BLaER1 treated with 17β-estradiol and CSF1 and Interleukin-3, amounts not matched to agents 10 nM and 100 nM (cell line): Measurements from ENCODE around the gene MAN1B1.

ENCODE experiments used
- H3K27ac ChIP-seq, 11 experiments: shearing (Covaris generic); formaldehyde crosslinking; 2 replicates each; pipeline ENCODE4 v1.8.1; 2022
- H3K27me3 ChIP-seq, 11 experiments: shearing (Covaris generic); formaldehyde crosslinking; 2 replicates each; pipeline ENCODE4 v1.8.1; 2022
- H3K36me3 ChIP-seq, 11 experiments: shearing (Covaris generic); formaldehyde crosslinking; 2 replicates each; pipeline ENCODE4 v1.8.1; 2022
- H3K4me1 ChIP-seq, 10 experiments: shearing (Covaris generic); formaldehyde crosslinking; 2 replicates each; pipeline ENCODE4 v1.8.1; 2022
- H3K4me2 ChIP-seq, 11 experiments: shearing (Covaris generic); formaldehyde crosslinking; 2 replicates each; pipeline ENCODE4 v1.8.1; 2022
- H3K4me3 ChIP-seq, 10 experiments: shearing (Covaris generic); formaldehyde crosslinking; 2 replicates each; pipeline ENCODE4 v1.8.1; 2022
- H3K9ac ChIP-seq, 11 experiments: shearing (Covaris generic); formaldehyde crosslinking; 2 replicates each; pipeline ENCODE4 v1.8.1; 2022
- H3K9me3 ChIP-seq, 11 experiments: shearing (Covaris generic); formaldehyde crosslinking; replicated peaks in 1 of 11; 2 replicates each; pipeline ENCODE4 v1.8.1; 2022
- H4K20me1 ChIP-seq, 11 experiments: shearing (Covaris generic); formaldehyde crosslinking; 2 replicates each; pipeline ENCODE4 v1.8.1; 2022
- Cebpa-rat ChIP-seq, 11 experiments: shearing (Covaris generic); IDR thresholded peaks; 2 replicates each; pipeline ENCODE4 v1.8.1; 2022

Gene MAN1B1

DNA sequence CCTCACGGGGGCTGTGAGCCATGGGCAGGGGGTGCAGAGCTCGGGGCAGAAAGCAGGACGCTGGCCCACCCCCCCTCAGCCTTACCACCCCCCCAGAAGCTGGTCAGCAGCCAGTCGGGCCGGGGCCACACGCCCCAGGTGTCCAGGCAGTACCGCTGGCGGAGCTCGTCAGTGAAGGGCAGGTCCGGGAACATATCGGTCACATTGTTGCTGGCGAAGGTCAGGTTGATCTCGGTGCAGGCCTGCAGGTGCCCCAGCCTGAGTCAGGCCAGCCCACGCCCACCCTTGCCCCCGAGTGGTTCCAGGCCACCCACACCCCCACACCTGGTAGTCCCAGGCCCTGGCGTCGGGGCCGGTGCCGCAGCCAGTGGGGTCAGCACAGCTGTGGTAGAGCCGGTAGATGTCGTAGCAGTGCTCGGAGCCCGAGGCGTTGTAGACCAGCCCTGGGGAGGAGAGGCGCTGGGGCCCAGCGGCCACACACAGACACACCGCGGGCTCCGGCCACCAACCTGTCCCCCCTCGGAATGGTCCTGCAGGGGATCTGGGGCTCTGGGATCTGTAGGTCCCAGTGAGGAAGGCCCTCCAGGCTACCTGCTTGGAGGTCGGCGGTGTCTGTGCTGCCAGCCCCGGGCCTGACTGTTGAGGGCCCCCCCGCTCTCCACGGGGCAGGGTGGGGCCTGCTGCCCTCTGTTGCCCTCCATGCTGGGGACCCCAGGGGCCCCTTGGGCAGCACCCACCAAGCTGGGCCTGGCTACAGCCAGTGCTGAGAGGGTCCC, 25.2 kb downstream of the MAN1B1 start:
- H3K4me3 ChIP-seq, result no peak overlapping the region

DNA sequence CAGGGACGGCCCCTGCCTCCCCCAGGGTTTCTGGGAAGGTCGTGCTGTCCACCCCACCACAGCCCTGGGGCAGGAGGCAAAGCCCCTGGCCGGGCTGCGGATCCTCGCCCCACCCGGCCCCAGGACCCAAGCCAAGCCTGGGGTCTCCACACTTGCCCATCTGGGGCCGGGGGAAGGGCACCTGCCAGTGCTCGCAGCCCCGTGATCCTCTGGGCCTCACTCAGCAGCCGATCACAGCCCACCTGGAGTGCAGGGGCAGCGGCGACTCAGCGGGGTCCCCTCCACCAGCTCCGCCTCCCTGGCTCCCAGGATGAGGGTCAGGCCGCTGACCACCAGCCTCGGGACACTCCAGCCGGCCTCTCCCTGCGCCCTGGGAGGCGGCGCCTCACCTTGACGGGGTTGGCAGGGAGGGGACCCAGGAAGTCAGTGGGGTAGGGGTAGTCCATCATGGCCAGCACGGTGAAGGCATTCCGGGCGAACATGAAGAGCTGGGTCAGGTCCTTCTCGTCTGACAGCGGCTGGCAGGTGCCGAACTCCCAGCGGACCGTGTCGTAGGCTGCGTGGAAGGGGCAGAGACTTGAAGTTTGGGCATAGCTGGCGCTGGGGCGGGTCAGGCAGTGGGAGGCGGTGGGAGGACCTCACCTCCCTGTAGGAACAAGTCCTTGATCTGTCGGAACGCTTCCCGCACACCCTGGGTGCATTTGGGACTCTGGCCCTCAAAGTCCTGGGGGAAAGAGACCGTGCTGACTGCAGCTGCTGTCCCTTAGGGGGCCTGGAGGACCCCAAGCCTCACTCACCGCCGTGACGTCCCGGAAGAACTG, 26.0 kb downstream of the MAN1B1 start:
- H3K4me3 ChIP-seq, result peak overlapping the region; percentile 51 to 80 (median 72); a peak in 18 of 20 replicates
- H3K36me3 ChIP-seq, result peaks cover 54 to 57% (median 56%) of the 10 kb centered on the region in 11 experiments
- no peak for TF ChIP-seq Cebpa-rat (IDR thresholded peaks at IDR 0.05)

More for the DNA sequence above, 25.2 kb downstream of the MAN1B1 start:
- 0 out of 22 replicates have a peak overlapping the region, but pooled peaks of 1 of the 11 experiments have one; percentile 18 for H3K27ac ChIP-seq
- TF ChIP-seq Cebpa-rat (IDR thresholded peaks at IDR 0.05), result no peak
- peaks cover 17 to 38% (median 35%) of the 10 kb centered on the region in 10 experiments for H3K4me1 ChIP-seq
- H3K4me2 ChIP-seq, result peak overlapping the region in 4 of 11 experiments; percentile 93 to 96 (median 94); a peak in 4 of 22 replicates
- peak overlapping the region in 7 of 11 experiments; percentile 15 to 87 (median 35); a peak in 8 of 22 replicates for H3K9ac ChIP-seq
- H3K36me3 ChIP-seq, result peaks cover 62 to 65% (median 63%) of the 10 kb centered on the region in 11 experiments
- H4K20me1 ChIP-seq, result peaks cover 41 to 66% (median 58%) of the 10 kb centered on the region in 11 experiments; a peak in 21 of 22 replicates
- H3K9me3 ChIP-seq, result no peaks in the 10 kb centered on the region
- H3K27me3 ChIP-seq, result no peaks in the 10 kb centered on the region

DNA sequence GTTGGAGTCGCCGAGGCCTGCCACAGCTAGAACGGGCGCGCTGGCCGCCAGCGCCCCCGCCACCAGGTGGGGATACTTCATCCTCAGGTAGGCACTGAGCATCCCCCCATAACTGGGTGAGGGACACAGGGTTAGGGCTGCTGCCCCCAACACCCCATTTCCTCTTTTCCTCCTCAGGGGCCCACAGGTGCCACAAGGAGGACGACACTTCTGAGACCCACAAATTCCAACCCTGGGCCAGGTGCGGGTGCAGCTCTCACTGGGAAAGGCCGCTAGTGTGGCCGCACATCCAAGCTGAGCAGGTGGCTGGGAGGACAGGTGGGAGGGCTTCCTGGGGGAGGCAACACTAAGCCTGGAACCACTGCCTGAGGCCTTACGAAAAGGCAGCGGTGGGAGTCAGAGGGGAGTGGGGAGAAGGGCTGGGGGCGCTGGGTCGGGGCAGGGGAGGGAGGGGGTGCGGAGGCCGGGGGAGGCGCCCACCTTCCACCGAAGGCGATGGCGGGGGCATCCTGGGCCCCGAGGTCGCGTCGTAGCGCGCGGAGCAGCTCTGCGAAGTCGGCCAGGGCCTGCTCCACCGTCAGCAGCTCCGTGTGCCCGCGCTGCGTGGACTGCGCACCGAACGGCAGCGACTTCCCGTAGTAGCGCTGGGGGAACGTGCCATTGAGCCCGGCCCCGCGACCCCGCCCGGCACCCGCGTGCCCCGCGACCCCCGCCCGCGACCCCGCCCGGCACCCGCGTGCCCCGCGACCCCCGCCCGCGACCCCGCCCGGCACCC, 26.8 kb downstream of the MAN1B1 start:
- Histone ChIP-seq H3K36me3 (peaks cover 46 to 49% (median 48%) of the 10 kb centered on the region in 11 experiments), H3K4me2 (peak overlapping the region; percentile 78 to 96 (median 91)), H4K20me1 (peaks cover 38 to 50% (median 44%) of the 10 kb centered on the region in 11 experiments; a peak in 21 of 22 replicates), H3K27me3 (no peaks in the 10 kb centered on the region), H3K9ac (peak overlapping the region; percentile 47 to 87 (median 80); a peak in 19 of 22 replicates), H3K9me3 (no peaks in the 10 kb centered on the region), H3K27ac (peak overlapping the region in 3 of 11 experiments; percentile 18 to 85 (median 79); a peak in 4 of 22 replicates), H3K4me3 (peak overlapping the region; percentile 51 to 80 (median 72)), H3K4me1 (peaks cover 17 to 54% (median 51%) of the 10 kb centered on the region in 10 experiments)
- TF ChIP-seq Cebpa-rat (IDR thresholded peaks at IDR 0.05), result no peak

More for the DNA sequence above, 26.0 kb downstream of the MAN1B1 start:
- Histone ChIP-seq H3K4me2 (peak overlapping the region; percentile 78 to 96 (median 91)), H3K9ac (peak overlapping the region; percentile 47 to 87 (median 78); a peak in 19 of 22 replicates), H3K27me3 (no peaks in the 10 kb centered on the region), H3K9me3 (no peaks in the 10 kb centered on the region), H4K20me1 (peaks cover 41 to 58% (median 52%) of the 10 kb centered on the region in 11 experiments; a peak in 21 of 22 replicates), H3K4me1 (peaks cover 17 to 46% (median 43%) of the 10 kb centered on the region in 10 experiments), H3K27ac (peak overlapping the region in 2 of 11 experiments; percentile 18 to 49; a peak in 3 of 22 replicates)

- no peaks in the 10 kb centered on the region for H3K9me3 ChIP-seq
- H4K20me1 ChIP-seq, result peaks cover 32 to 44% (median 38%) of the 10 kb centered on the region in 11 experiments; a peak in 21 of 22 replicates
- H3K4me3 ChIP-seq, result peak overlapping the region; percentile 51 to 80 (median 72)
- H3K4me2 ChIP-seq, result peak overlapping the region; percentile 83 to 98 (median 96); a peak in 21 of 22 replicates
- H3K9ac ChIP-seq, result peak overlapping the region; percentile 78 to 89 (median 83)
- no peaks in the 10 kb centered on the region for H3K27me3 ChIP-seq
- TF ChIP-seq Cebpa-rat (IDR thresholded peaks at IDR 0.05), result no peak
- peak overlapping the region; percentile 66 to 86 (median 79); a peak in 21 of 22 replicates for H3K27ac ChIP-seq
- peaks cover 17 to 60% (median 57%) of the 10 kb centered on the region in 10 experiments for H3K4me1 ChIP-seq
- H3K36me3 ChIP-seq, result peaks cover 40 to 43% (median 41%) of the 10 kb centered on the region in 11 experiments
Observed at GRCh38 chr9:137114220-137114612, 27.4 kb downstream of the MAN1B1 start.

- Histone ChIP-seq H4K20me1 (peaks cover 27 to 38% (median 32%) of the 10 kb centered on the region in 11 experiments; a peak in 21 of 22 replicates), H3K9me3 (no peaks in the 10 kb centered on the region), H3K27ac (peak within 1 kb of the TSS; percentile 66 to 86 (median 79); a peak in 21 of 22 replicates), H3K4me3 (peak within 1 kb of the TSS; percentile 51 to 80 (median 72)), H3K36me3 (peaks cover 34 to 37% (median 35%) of the 10 kb centered on the region in 11 experiments), H3K4me1 (peaks cover 17 to 65% (median 63%) of the 10 kb centered on the region in 10 experiments), H3K27me3 (no peaks in the 10 kb centered on the region), H3K4me2 (peak within 1 kb of the TSS; percentile 93 to 98 (median 96)), H3K9ac (peak within 1 kb of the TSS; percentile 78 to 89 (median 83))
- no peak for TF ChIP-seq Cebpa-rat (IDR thresholded peaks at IDR 0.05)
Observed at GRCh38 chr9:137114613-137115393, 28.0 kb downstream of the MAN1B1 start, which contains the start of gene DPP7. DPP7 (minus strand) TSS chr9:137114733; CDS start chr9:137114713, 20 bp downstream.

DNA sequence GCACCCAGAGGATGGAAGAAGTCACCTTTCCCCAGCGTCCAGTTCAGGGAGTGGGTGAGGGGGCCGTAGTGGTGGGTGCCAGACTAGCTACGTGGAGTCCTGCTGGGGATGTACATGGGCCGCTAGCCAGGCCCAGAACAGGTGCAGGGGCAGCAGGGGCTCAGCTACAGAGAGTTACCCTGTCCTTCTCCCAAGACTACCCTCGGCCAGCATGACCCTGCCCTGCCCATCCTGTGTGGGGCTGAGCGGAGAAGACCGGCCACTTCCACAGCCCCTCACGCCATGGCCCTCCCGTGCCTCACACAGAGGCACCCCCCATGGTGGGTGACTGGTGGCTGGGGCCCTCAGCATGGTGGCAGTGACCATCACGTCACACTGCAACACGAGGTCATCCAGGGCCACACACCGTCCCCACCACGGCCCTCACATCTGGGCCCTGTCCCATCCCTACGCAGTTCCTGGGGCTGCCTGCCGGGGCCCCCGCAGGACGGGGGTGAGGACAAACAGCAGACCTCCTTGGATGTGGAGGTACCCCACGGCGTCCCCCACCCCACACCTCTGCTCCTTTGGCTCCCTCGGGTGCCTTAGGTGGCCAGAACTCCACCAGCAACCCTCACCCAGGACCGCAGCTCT, 28.7 kb downstream of the MAN1B1 start:
- peaks cover 27 to 30% (median 28%) of the 10 kb centered on the region in 11 experiments for H3K36me3 ChIP-seq
- peak overlapping the region; percentile 83 to 98 (median 96) for H3K4me2 ChIP-seq
- H3K27me3 ChIP-seq, result no peaks in the 10 kb centered on the region
- H3K9me3 ChIP-seq, result no peaks in the 10 kb centered on the region
- H3K27ac ChIP-seq, result peak overlapping the region in 8 of 11 experiments; percentile 76 to 86 (median 82); a peak in 13 of 22 replicates
- no peak for TF ChIP-seq Cebpa-rat (IDR thresholded peaks at IDR 0.05)
- peaks cover 17 to 72% (median 68%) of the 10 kb centered on the region in 10 experiments for H3K4me1 ChIP-seq
- H3K9ac ChIP-seq, result peak overlapping the region; percentile 78 to 89 (median 83); a peak in 20 of 22 replicates
- peaks cover 20 to 31% (median 25%) of the 10 kb centered on the region in 11 experiments; a peak in 20 of 22 replicates for H4K20me1 ChIP-seq
- peak overlapping the region; percentile 51 to 80 (median 72); a peak in 19 of 20 replicates for H3K4me3 ChIP-seq
